WERI-Rb-1 (cell line): ENCODE data around the gene NAALADL2.

Experiments used
- DNase-seq: peaks from one replicate; pipeline ENCODE4 v3.0.0-alpha.2; 2020
- H3K27ac ChIP-seq: fragments of 250-450 bp; sonication (Bioruptor Pico); 2 replicates; pipeline ENCODE4 v1.5.1; 2020; ENCODE audit warnings: mild to moderate bottlenecking, moderate library complexity
- H3K27me3 ChIP-seq: fragments of 250-450 bp; sonication (Bioruptor Pico); 2 replicates; pipeline ENCODE4 v1.5.1; 2021; ENCODE audit warnings: mild to moderate bottlenecking, low read depth, moderate library complexity; ENCODE audit not compliant: insufficient read depth, severe bottlenecking
- H3K36me3 ChIP-seq: fragments of 250-450 bp; sonication (Bioruptor Pico); 2 replicates; pipeline ENCODE4 v1.5.1; 2020; ENCODE audit warnings: mild to moderate bottlenecking, moderate library complexity
- H3K4me3 ChIP-seq: 2 replicates; pipeline ENCODE4 v1.5.1; 2011; ENCODE audit warnings: low read depth, mild to moderate bottlenecking, control low read depth, low read length
- H3K9me3 ChIP-seq: fragments of 250-450 bp; sonication (Bioruptor Pico); 2 replicates; pipeline ENCODE4 v1.5.1; 2021; ENCODE audit warnings: mild to moderate bottlenecking, moderate library complexity; ENCODE audit not compliant: severe bottlenecking
- CTCF ChIP-seq: IDR thresholded peaks from 2 replicates; pipeline ENCODE4 v1.5.1; 2011; ENCODE audit warnings: low read depth, mild to moderate bottlenecking, control low read depth, inconsistent platforms, low read length

The NAALADL2 gene

GRCh38 chr3:174857301-174857700 is 1.8 kb upstream of the NAALADL2 start:
- no peak for DNase-seq
- Histone ChIP-seq H3K4me3 (no peak overlapping the region), H3K27ac (no peak overlapping the region), H3K9me3 (no peaks in the 10 kb centered on the region), H3K27me3 (no peaks in the 10 kb centered on the region), H3K36me3 (no peaks in the 10 kb centered on the region)
- TF ChIP-seq CTCF: no peak

- no peaks in the 10 kb centered on the region for H3K36me3 ChIP-seq
- H3K9me3 ChIP-seq: no peaks in the 10 kb centered on the region
- no peak for TF ChIP-seq CTCF
- no peak for DNase-seq
- H3K27ac ChIP-seq: no peak overlapping the region
- no peaks in the 10 kb centered on the region for H3K27me3 ChIP-seq
- no peak overlapping the region for H3K4me3 ChIP-seq
Observed at GRCh38 chr3:174858353-174858752, 781 bp upstream of the NAALADL2 start.

GRCh38 chr3:174859756-174860155 is 622 bp downstream of the NAALADL2 start:
- H3K27ac ChIP-seq: no peak overlapping the region
- H3K36me3 ChIP-seq: no peaks in the 10 kb centered on the region
- DNase-seq: no peak
- H3K27me3 ChIP-seq: no peaks in the 10 kb centered on the region
- H3K4me3 ChIP-seq: no peak overlapping the region
- TF ChIP-seq CTCF: no peak
- H3K9me3 ChIP-seq: no peaks in the 10 kb centered on the region

- no peak overlapping the region for H3K27ac ChIP-seq
- H3K27me3 ChIP-seq: no peaks in the 10 kb centered on the region
- no peaks in the 10 kb centered on the region for H3K36me3 ChIP-seq
- no peak overlapping the region for H3K4me3 ChIP-seq
- H3K9me3 ChIP-seq: no peaks in the 10 kb centered on the region
- peak; percentile 55 for DNase-seq
- TF ChIP-seq CTCF: peak; percentile 61
Observed at GRCh38 chr3:174862101-174862500, 3.0 kb downstream of the NAALADL2 start.

- Histone ChIP-seq H3K9me3 (no peaks in the 10 kb centered on the region), H3K36me3 (no peaks in the 10 kb centered on the region), H3K27ac (no peak overlapping the region), H3K4me3 (no peak overlapping the region), H3K27me3 (no peaks in the 10 kb centered on the region)
- no peak for TF ChIP-seq CTCF
- no peak for DNase-seq
Observed at GRCh38 chr3:174862666-174863065, 3.5 kb downstream of the NAALADL2 start.

GRCh38 chr3:174863488-174863887 is 4.4 kb downstream of the NAALADL2 start:
- Histone ChIP-seq H3K27me3 (no peaks in the 10 kb centered on the region), H3K4me3 (no peak overlapping the region), H3K36me3 (no peaks in the 10 kb centered on the region), H3K27ac (no peak overlapping the region), H3K9me3 (no peaks in the 10 kb centered on the region)
- DNase-seq: no peak
- TF ChIP-seq CTCF: no peak
